Measurements from ENCODE around the gene TCTA.

TCTA gene

GRCh38 chr3:49410846-49411534, 1.2 kb upstream of the TCTA start:
- no peak for DNase-seq

DNA sequence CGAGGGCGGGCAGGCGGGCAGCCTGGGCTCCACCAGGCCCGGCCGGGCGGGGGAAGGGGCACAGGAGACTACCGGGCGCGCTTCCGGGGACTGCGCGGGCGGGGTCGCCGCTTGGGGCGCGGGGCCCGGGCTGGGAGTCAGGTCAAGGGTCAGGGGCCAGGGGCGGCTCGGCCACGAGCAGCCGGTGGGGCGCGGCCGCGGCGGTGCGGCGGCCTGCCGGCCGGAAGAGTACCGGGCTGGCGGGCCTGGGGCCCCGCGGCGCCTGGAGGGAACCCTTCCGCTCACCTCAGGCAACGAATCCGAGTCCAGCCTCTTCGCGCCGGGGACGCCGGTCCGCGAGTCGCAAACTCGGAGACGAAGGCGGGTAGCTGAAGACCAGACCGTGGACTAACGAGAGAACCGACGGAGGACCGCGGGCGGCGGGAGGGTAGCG, 672 bp upstream of the TCTA start:
- DNase-seq, result no peak

GRCh38 chr3:49412632-49413337, 562 bp downstream of the TCTA start:
- DNase-seq, result no peak

DNA sequence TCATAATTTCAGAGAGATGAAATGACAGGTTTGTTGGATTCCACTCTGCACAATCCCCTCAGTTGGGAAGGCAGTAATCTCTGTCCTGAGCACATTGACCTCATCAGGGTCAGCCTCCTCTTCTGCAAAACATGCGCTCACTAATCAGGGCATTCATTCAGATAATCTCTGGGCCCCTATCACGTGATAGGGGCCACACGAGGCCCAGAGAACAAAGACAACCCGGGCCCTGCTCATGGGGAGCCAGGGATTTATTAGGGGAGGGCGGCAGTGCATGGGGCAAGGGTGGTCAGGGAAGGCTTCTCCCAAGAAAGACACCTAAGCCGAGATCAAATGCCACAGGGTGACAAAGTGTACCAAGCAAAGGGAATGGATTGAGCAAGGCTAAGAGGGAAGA, 1.1 kb downstream of the TCTA start:
- no peak for DNase-seq

- no peak for DNase-seq
These were observed 2.5 kb downstream of the TCTA start for GRCh38 chr3:49414753-49415152.

DNA sequence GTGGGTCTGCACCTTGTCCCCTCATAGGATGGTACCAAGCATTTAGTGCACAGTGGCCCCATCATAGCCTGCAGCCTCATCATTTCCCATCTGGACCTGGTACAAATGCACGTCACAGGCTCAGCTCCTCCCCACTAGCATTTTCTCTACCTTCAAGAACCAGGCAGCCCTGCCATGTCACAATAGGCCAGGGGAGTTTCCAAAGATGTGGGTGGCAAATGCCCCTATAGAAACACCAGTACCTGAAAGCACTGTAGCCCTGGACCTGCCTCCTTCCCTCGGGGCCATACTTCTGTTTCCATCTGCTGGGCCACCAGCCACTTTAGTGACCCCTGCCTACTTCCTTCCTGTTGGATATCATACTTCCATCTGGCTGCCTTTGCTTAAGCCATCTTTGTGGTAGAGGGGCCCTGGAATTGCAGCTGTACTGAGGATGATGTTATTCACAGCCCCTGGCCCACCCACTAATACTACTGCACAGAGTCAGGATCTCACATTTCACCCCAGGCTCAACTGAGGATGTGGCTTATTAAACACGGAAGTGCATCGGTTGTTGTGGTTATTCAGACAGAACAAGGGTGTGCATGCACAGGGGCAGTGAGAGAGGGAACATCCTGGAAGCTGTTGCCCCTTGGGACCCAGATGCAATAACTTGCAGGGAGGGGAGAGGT, 3.8 kb downstream of the TCTA start:
- peak in 1 of 2 donors; percentile 52 for DNase-seq

GRCh38 chr3:49416867-49417266, 4.6 kb downstream of the TCTA start:
- no peak for DNase-seq

GRCh38 chr3:49417516-49418120, 5.4 kb downstream of the TCTA start:
- DNase-seq, result no peak

- DNase-seq, result no peak
These were observed 9.7 kb downstream of the TCTA start for GRCh38 chr3:49421890-49422378.

GRCh38 chr3:49422379-49423248, 10.4 kb downstream of the TCTA start, which contains the start of gene AMT:
Gene AMT (minus strand): TSS chr3:49422473. CDS start chr3:49422450, 23 bp downstream.
- no peak for DNase-seq

- no peak for DNase-seq
These were observed 12.6 kb downstream of the TCTA start for GRCh38 chr3:49424816-49425215.

- no peak for DNase-seq
These were observed 15.4 kb downstream of the TCTA start for GRCh38 chr3:49427586-49427985.

- no peak for DNase-seq
These were observed 16.5 kb downstream of the TCTA start for GRCh38 chr3:49428752-49429080.

GRCh38 chr3:49434731-49435130, 22.5 kb downstream of the TCTA start:
- DNase-seq, result no peak

GRCh38 chr3:49445391-49445790, 33.2 kb downstream of the TCTA start:
- DNase-seq, result no peak

- DNase-seq, result no peak
These were observed 41.4 kb downstream of the TCTA start for GRCh38 chr3:49453621-49454020.

DNA sequence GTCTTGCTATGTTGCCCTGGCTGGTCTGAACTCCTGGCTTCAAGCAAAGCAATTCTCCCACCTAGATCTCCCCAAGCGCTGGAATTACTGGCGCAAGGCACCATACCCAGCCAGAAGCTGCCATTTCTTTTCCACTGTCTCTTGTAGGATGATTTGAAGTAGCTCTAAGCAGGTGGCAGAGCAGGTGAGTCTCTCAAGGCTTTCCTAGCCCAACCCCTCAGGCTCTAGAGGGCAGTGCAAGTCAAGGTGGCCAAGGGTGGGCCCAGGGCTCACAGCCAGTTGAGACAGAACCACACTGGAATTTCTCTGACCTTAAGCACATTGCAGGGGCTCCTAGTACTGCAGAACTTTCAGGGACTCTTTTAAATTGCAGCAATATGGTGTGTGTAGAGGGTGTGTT, 42.2 kb downstream of the TCTA start:
- DNase-seq, result no peak

- DNase-seq, result no peak
These were observed 42.9 kb downstream of the TCTA start for GRCh38 chr3:49454898-49455681.

- DNase-seq, result no peak
These were observed 44.2 kb downstream of the TCTA start for GRCh38 chr3:49456466-49456865.

GRCh38 chr3:49460188-49460890, 48.1 kb downstream of the TCTA start:
- DNase-seq, result no peak

DNA sequence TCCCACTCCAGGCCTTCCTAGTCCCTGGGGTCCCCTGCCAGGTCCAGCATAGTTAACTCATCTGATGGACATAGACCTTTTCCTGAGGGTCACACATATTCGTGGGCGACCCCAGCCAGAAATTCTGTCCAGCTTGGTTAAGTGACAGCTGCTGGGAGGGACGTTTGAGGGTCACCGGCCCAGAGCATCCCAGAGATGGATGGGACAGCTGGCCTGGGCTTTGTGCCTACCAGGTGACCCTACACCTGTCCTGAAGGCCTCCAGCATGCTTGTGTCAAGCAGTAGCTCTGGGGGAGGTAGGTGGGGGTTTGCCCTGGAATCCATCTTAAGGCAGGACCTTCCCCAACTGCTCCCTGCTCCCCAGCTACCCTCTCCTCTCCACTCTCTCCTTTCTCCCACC, 48.7 kb downstream of the TCTA start:
- no peak for DNase-seq

Data from bone marrow (tissue), 2 donors.